A673 (cell line): ENCODE measurements around the gene ERO1A.

ENCODE experiments used
- EZH2 ChIP-seq: fragments of 200-600 bp; sonication (generic); IDR thresholded peaks from 2 replicates; pipeline ENCODE4 v1.6.1; 2017; ENCODE audit warnings: borderline replicate concordance, low read depth, mild to moderate bottlenecking, mixed read lengths, antibody characterized with exemption, low read length; ENCODE audit not compliant: poor library complexity, severe bottlenecking
- TF ChIP-seq, protein P1 (sequence below): fragments of 300-800, 200-600 bp; sonication (generic); conservative IDR thresholded peaks from 2 replicates; pipeline ENCODE4 v1.5.1; 2017; ENCODE audit warnings: low read depth, mild to moderate bottlenecking, antibody characterized with exemption, low read length, moderate library complexity, mixed read lengths

DNA sequence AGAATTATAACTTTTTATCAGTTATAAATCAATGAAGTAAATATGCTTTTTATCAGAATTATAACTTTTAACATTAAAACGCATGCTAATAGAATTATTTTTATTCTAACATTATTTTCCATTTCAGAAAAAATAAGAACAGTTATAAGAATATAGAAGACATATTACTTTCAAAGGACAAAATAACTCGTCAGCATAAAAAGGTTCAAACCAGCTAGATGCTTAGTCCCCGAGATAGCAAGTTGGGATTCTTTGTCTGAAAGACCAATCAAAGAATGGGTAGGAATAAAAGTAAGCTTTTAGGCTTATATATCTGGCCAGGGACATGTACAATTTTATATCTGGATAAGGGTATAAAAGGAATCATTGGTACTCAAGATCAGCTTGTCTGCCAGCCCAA, 76.8 kb downstream of the ERO1A start:
- TF ChIP-seq, protein P1, sequence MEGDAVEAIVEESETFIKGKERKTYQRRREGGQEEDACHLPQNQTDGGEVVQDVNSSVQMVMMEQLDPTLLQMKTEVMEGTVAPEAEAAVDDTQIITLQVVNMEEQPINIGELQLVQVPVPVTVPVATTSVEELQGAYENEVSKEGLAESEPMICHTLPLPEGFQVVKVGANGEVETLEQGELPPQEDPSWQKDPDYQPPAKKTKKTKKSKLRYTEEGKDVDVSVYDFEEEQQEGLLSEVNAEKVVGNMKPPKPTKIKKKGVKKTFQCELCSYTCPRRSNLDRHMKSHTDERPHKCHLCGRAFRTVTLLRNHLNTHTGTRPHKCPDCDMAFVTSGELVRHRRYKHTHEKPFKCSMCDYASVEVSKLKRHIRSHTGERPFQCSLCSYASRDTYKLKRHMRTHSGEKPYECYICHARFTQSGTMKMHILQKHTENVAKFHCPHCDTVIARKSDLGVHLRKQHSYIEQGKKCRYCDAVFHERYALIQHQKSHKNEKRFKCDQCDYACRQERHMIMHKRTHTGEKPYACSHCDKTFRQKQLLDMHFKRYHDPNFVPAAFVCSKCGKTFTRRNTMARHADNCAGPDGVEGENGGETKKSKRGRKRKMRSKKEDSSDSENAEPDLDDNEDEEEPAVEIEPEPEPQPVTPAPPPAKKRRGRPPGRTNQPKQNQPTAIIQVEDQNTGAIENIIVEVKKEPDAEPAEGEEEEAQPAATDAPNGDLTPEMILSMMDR = no peak
- no peak for TF ChIP-seq EZH2
